ENCODE measurements around the gene NEDD4L. TPM values are rescaled to one million over a fixed set of nuclear protein-coding genes. Genes with fewer than 3 reads are reported as not detected.

Gene NEDD4L
- total and polyA plus RNA-seq, 12 donors: 17.8 to 110 (median 37.6) TPM

DNA sequence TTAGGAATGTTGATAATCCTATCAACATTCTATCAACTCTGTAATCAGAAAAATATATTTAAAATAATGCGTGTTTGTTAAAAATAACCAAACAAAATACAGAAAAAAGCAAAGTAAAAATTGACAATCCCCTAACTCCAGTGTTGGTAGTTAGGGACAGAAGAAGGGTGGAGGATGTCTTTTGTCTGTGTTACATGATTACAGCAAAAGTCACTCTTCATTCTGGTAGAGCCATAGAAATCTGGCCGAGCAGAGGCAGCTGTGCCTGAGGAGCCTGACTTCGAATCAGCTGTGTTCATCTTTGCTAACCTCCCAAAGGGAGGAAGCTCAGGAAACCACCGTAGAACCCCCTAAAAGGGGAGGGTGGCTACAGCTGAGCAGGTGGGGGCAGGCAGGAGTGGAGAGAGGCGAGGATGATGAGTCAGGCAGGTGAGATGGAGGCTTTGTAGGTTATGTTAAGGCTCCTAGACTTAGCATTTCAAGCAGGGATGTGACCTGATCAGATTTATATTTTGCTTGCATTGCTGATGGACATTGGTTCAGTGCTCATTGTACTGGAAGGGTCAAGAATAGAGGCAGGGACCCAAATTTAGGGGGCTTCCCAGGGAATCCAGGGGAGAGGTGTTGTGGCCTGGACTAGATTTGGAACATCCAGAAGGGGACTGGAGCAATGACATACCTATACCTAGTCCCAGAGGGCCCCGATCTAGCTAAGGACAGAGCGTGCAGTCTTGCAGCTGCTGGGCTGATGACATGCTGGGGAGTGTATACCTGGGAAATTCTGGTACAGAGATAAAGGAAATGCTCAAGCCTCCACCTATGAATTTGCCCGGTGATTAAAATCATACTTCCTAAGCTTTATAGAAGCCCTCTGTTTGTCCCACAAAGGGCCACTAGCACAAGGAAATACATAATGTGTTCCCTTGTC is 95.7 kb downstream of the NEDD4L start:
- intact Hi-C loops (cut with DNase I): loop anchor here (5.0 to 10.0 kb wide), 2 partner anchors 43 to 185 kb away; no protein-coding TSS in a partner anchor
- Histone ChIP-seq H3K4me3 (no peak overlapping the region), H3K4me1 (replicated peaks in 1 of 2) (peaks cover 0 to 18% of the 10 kb centered on the region in 2 donors), H3K27ac (peak overlapping the region in 2 of 5 donors; percentile 7 to 24), H3K36me3 (replicated peaks in 1 of 2) (no peaks in the 10 kb centered on the region), H3K9me3 (replicated peaks in 1 of 3) (no peaks in the 10 kb centered on the region), H3K27me3 (no peaks in the 10 kb centered on the region)
- 81 to 90% (median 82%) methylated on average over 8 of the region's 8 CpGs for WGBS, 4 donors
- TF ChIP-seq POLR2A (IDR thresholded peaks at IDR 0.05): no peak
- TF ChIP-seq, protein P1, sequence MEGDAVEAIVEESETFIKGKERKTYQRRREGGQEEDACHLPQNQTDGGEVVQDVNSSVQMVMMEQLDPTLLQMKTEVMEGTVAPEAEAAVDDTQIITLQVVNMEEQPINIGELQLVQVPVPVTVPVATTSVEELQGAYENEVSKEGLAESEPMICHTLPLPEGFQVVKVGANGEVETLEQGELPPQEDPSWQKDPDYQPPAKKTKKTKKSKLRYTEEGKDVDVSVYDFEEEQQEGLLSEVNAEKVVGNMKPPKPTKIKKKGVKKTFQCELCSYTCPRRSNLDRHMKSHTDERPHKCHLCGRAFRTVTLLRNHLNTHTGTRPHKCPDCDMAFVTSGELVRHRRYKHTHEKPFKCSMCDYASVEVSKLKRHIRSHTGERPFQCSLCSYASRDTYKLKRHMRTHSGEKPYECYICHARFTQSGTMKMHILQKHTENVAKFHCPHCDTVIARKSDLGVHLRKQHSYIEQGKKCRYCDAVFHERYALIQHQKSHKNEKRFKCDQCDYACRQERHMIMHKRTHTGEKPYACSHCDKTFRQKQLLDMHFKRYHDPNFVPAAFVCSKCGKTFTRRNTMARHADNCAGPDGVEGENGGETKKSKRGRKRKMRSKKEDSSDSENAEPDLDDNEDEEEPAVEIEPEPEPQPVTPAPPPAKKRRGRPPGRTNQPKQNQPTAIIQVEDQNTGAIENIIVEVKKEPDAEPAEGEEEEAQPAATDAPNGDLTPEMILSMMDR (IDR thresholded peaks at IDR 0.05): no peak
- no peak for DNase-seq

DNA sequence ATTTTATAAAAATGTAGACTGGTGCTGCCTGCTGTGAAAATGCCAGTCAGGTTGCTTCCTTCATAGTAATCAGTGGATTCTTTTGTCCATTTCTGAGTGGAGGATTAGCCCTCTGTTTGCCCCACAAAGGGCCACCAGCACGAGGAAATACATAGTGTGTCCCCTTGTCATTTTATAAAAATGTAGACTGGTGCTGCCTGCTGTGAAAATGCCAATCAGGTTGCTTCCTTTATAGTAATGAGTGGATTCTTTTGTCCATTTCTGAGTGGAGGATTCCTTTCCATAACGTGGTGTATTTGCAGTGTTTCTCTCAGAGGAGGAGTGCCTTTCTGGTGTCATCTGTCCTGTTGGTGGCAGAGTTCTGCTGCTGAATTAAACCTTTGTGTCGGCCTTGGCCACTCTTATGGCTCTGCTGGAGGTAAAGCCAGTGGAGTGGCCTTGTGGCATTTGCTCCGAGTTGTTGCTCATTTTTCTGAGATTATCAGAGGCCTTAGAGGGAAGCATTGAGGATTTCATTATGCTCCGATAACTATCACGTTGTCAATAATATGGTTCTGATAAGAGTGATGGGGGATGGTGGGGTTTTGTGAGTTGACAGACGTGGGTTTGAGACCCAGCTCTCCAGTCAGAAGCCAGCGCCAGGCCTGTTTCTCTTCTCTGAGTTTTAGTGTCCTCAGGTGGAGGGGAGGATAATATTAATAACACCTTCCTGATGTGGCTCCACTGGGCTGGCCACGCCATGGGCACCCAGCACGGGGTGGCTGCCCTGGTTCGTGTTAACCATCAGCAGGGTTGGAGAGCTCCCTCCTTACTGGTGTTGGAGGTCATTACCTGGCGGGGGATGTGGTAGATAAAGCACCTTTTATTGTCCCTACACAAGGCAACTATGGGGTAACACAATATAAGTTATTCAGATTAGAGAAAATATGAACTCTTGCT is 96.6 kb downstream of the NEDD4L start:
- Histone ChIP-seq H3K4me1 (replicated peaks in 1 of 2) (peaks cover 0 to 14% of the 10 kb centered on the region in 2 donors), H3K27ac (peak overlapping the region in 3 of 5 donors; percentile 7 to 74 (median 24)), H3K36me3 (replicated peaks in 1 of 2) (no peaks in the 10 kb centered on the region), H3K4me3 (no peak overlapping the region), H3K27me3 (no peaks in the 10 kb centered on the region), H3K9me3 (replicated peaks in 1 of 3) (no peaks in the 10 kb centered on the region)
- TF ChIP-seq, protein P1 (IDR thresholded peaks at IDR 0.05): peak; percentile 13 to 56 (median 40)
- TF ChIP-seq POLR2A (IDR thresholded peaks at IDR 0.05): no peak
- 58 to 65% (median 61%) methylated on average over 11 to 12 of the region's 12 CpGs for WGBS, 4 donors
- DNase-seq: peak; percentile 60 to 81 (median 69)
- intact Hi-C loops (cut with DNase I): loop anchor here (5.0 to 10.0 kb wide), 2 partner anchors 42 to 184 kb away; no protein-coding TSS in a partner anchor

DNA sequence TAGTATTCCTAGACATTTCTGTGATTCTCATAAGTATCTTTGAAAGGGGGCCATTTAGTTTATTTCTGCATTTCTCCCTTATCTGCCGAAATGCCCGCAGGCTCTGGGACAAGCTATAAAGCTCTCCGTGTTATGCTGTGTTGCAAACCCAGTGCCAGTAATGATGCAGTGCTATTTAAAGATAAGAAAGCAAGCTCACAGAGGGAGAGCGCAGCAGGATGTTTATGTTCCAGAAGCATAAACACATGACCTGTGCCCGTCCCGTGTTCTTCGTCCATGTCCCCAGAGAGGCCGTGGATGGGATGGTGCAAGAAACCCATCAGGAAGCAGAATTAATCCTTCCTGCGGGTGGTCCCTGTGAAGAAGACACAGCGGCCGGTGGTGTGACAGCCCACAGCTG is 99.4 kb downstream of the NEDD4L start:
- H3K36me3 ChIP-seq (replicated peaks in 1 of 2): no peaks in the 10 kb centered on the region
- no peaks in the 10 kb centered on the region for H3K9me3 ChIP-seq (replicated peaks in 1 of 3)
- H3K27ac ChIP-seq: no peak overlapping the region
- peaks cover 0 to 8% of the 10 kb centered on the region in 2 donors for H3K4me1 ChIP-seq (replicated peaks in 1 of 2)
- intact Hi-C loops (cut with DNase I): loop anchor here (5.0 to 10.0 kb wide), 2 partner anchors 39 to 181 kb away; no protein-coding TSS in a partner anchor
- DNase-seq: peak in 2 of 7 donors; percentile 18 to 39
- WGBS, 4 donors: 71 to 85% (median 75%) methylated on average over 11 of the region's 11 CpGs
- no peaks in the 10 kb centered on the region for H3K27me3 ChIP-seq
- no peak for TF ChIP-seq POLR2A (IDR thresholded peaks at IDR 0.05)
- TF ChIP-seq, protein P1 (IDR thresholded peaks at IDR 0.05): no peak
- no peak overlapping the region for H3K4me3 ChIP-seq

All from adrenal gland (tissue), 12 donors.